ENCODE data around the gene ZNF670.
"Not testable (repeated sequence)": the region's sequence is repeated elsewhere in the genome, so short reads cannot be mapped to it uniquely, and the experiment has no call there.

- not testable (repeated sequence) for TF ChIP-seq CTCF, POLR2A (IDR thresholded peaks at IDR 0.05)
Measured at GRCh38 chr1:247126601-247127000, 48.0 kb upstream of the ZNF670 start.
